ENCODE data around the gene NADK2. TPM values are rescaled to one million over a fixed set of nuclear protein-coding genes. Genes with fewer than 3 reads are reported as not detected.

The NADK2 gene
- total and polyA plus RNA-seq, 2 donors (not counting 3 experiments of a cell fraction or from before 2014, with no cell fraction given), result 4.0 to 20.3 TPM

- Histone ChIP-seq H3K9me1 (replicated peaks; ENCODE audit: control insufficient read depth, extremely low read depth, insufficient read depth, low read length) (no peaks in the 10 kb centered on the region), H3K36me3 (ENCODE audit: control insufficient read depth in 2 of 2, extremely low read depth in 1 of 2, insufficient read depth in 2 of 2, low read length in 2 of 2) (no peaks in the 10 kb centered on the region), H3K9me3 (replicated peaks; ENCODE audit: control insufficient read depth, insufficient read depth, low read length) (no peaks in the 10 kb centered on the region), H3K79me2 (ENCODE audit: control insufficient read depth, insufficient read depth, low read length) (no peaks in the 10 kb centered on the region), H3K9ac (replicated peaks; ENCODE audit: extremely low read depth, insufficient read depth, low read length) (no peak overlapping the region), H3K27ac (ENCODE audit: insufficient read depth, low read depth, low read length) (no peak overlapping the region), H3K4me1 (ENCODE audit: control insufficient read depth, extremely low read depth, insufficient read depth, low read length) (no peaks in the 10 kb centered on the region), H3K4me3 (replicated peaks in 1 of 3; ENCODE audit: insufficient read depth in 1 of 3, low read depth in 1 of 3, low read length in 3 of 3) (no peak overlapping the region), H3K4me2 (ENCODE audit: insufficient read depth, low read length) (no peak overlapping the region), H2AFZ (ENCODE audit: low read depth, low read length) (no peak overlapping the region), H4K20me1 (replicated peaks; ENCODE audit: control insufficient read depth, extremely low read depth, insufficient read depth, low read length) (no peaks in the 10 kb centered on the region), H3K27me3 (ENCODE audit: control insufficient read depth in 2 of 2, insufficient read depth in 2 of 2, low read length in 2 of 2) (peaks cover 0 to 4% of the 10 kb centered on the region in 2 experiments)
- ChIA-PET CTCF (interaction anchor here (2.3 kb wide), 1 partner anchor 8 kb away, joined by 5 read pairs; no protein-coding TSS in a partner anchor), POLR2A (no interaction called here)
- TF ChIP-seq FOS (IDR thresholded peaks at IDR 0.05; ENCODE audit: borderline replicate concordance, insufficient read depth, low read length) (no peak), MYC (IDR thresholded peaks at IDR 0.05; ENCODE audit: low read depth, low read length) (no peak), MAX (IDR thresholded peaks at IDR 0.05; ENCODE audit: insufficient read depth, insufficient read length) (no peak), POLR2AphosphoS5 (IDR thresholded peaks at IDR 0.05; ENCODE audit: insufficient read depth, low read depth, low read length) (no peak), GATA2 (IDR thresholded peaks at IDR 0.05; ENCODE audit: insufficient read depth, insufficient read length, low read depth, low read length) (no peak), CTCF (IDR thresholded peaks at IDR 0.05; ENCODE audit: extremely low read depth in 1 of 2, insufficient read depth in 1 of 2, low read depth in 1 of 2, low read length in 2 of 2) (no peak)
- no TSS peak for BruUV-seq (replicated peaks)
- DNase-seq (ENCODE audit: low read depth, low spot score) (no peak), FAIRE-seq (no peak)
- dilution Hi-C loops (cut with MboI; ENCODE audit: extremely low pct_ligation_motif_present, low sequenced_read_pairs), result no loop called here
- intact Hi-C loops (cut with micrococcal nuclease), result no loop called here
Measured at GRCh38 chr5:36281626-36282025, 39.9 kb upstream of the NADK2 start.

All from endothelial cell of umbilical vein (primary cell).